Measurements from ENCODE around the gene SPO11.

The SPO11 gene

GRCh38 chr20:57316795-57317201 is 12.8 kb upstream of the SPO11 start:
- no peak for DNase-seq
- Histone ChIP-seq H3K36me3 (replicated peaks) (no peaks in the 10 kb centered on the region), H3K27ac (no peak overlapping the region), H3K4me3 (ENCODE audit: low read depth, low read length) (no peak overlapping the region), H3K27me3 (replicated peaks) (no peaks in the 10 kb centered on the region)
- in situ Hi-C loops (cut with HindIII; ENCODE audit: low pct_ligation_motif_present, low sequenced_read_pairs), result no loop called here
- TF ChIP-seq CTCF (IDR thresholded peaks at IDR 0.05; ENCODE audit: low read depth, low read length, missing control alignments), result no peak

GRCh38 chr20:57317316-57317788 is 12.3 kb upstream of the SPO11 start:
- in situ Hi-C loops (cut with HindIII; ENCODE audit: low pct_ligation_motif_present, low sequenced_read_pairs), result no loop called here

GRCh38 chr20:57317789-57318371 is 11.7 kb upstream of the SPO11 start:
- H3K36me3 ChIP-seq (replicated peaks), result no peaks in the 10 kb centered on the region
- TF ChIP-seq CTCF (IDR thresholded peaks at IDR 0.05; ENCODE audit: low read depth, low read length, missing control alignments), result no peak
- H3K4me3 ChIP-seq (ENCODE audit: low read depth, low read length), result no peak overlapping the region
- in situ Hi-C loops (cut with HindIII; ENCODE audit: low pct_ligation_motif_present, low sequenced_read_pairs), result no loop called here
- DNase-seq, result no peak
- H3K27ac ChIP-seq, result no peak overlapping the region
- H3K27me3 ChIP-seq (replicated peaks), result no peaks in the 10 kb centered on the region

More at GRCh38 chr20:57317316-57317788, 12.3 kb upstream of the SPO11 start:
- TF ChIP-seq CTCF (IDR thresholded peaks at IDR 0.05; ENCODE audit: low read depth, low read length, missing control alignments), result no peak
- Histone ChIP-seq H3K36me3 (replicated peaks) (no peaks in the 10 kb centered on the region), H3K27ac (no peak overlapping the region), H3K27me3 (replicated peaks) (no peaks in the 10 kb centered on the region), H3K4me3 (ENCODE audit: low read depth, low read length) (no peak overlapping the region)
- DNase-seq, result no peak

GRCh38 chr20:57319584-57319983 is 10.0 kb upstream of the SPO11 start:
- DNase-seq, result no peak
- H3K27ac ChIP-seq, result no peak overlapping the region
- H3K4me3 ChIP-seq (ENCODE audit: low read depth, low read length), result no peak overlapping the region
- no peaks in the 10 kb centered on the region for H3K36me3 ChIP-seq (replicated peaks)
- in situ Hi-C loops (cut with HindIII; ENCODE audit: low pct_ligation_motif_present, low sequenced_read_pairs), result no loop called here
- peaks cover 3% of the 10 kb centered on the region for H3K27me3 ChIP-seq (replicated peaks)
- no peak for TF ChIP-seq CTCF (IDR thresholded peaks at IDR 0.05; ENCODE audit: low read depth, low read length, missing control alignments)

- no peak overlapping the region for H3K27ac ChIP-seq
- in situ Hi-C loops (cut with HindIII; ENCODE audit: low pct_ligation_motif_present, low sequenced_read_pairs), result no loop called here
- H3K36me3 ChIP-seq (replicated peaks), result no peaks in the 10 kb centered on the region
- TF ChIP-seq CTCF (IDR thresholded peaks at IDR 0.05; ENCODE audit: low read depth, low read length, missing control alignments), result no peak
- no peak for DNase-seq
- no peak overlapping the region for H3K4me3 ChIP-seq (ENCODE audit: low read depth, low read length)
- peaks cover 3% of the 10 kb centered on the region for H3K27me3 ChIP-seq (replicated peaks)
Measured at GRCh38 chr20:57320358-57320757, 9.2 kb upstream of the SPO11 start.

GRCh38 chr20:57321142-57321541 is 8.5 kb upstream of the SPO11 start:
- H3K27me3 ChIP-seq (replicated peaks), result peaks cover 3% of the 10 kb centered on the region
- TF ChIP-seq CTCF (IDR thresholded peaks at IDR 0.05; ENCODE audit: low read depth, low read length, missing control alignments), result no peak
- no peak overlapping the region for H3K4me3 ChIP-seq (ENCODE audit: low read depth, low read length)
- in situ Hi-C loops (cut with HindIII; ENCODE audit: low pct_ligation_motif_present, low sequenced_read_pairs), result no loop called here
- H3K36me3 ChIP-seq (replicated peaks), result no peaks in the 10 kb centered on the region
- no peak for DNase-seq
- H3K27ac ChIP-seq, result no peak overlapping the region

All from brain microvascular endothelial cell (primary cell).